NCI-H345 treated with DMSO at 0.1 percent for 48 hours (cell line): ENCODE data around the gene ADGRD1.
"Not testable (repeated sequence)": the region's sequence is repeated elsewhere in the genome, so short reads cannot be mapped to it uniquely, and the experiment has no call there.

ENCODE experiments used
- DNase-seq: peaks from one replicate; lab custom pipeline; 2025; ENCODE audit not compliant: unreplicated experiment; lab: John Stamatoyannopoulos, UW

ADGRD1 gene

GRCh38 chr12:131116468-131117117 lies 162.9 kb downstream of the ADGRD1 start:
- no peak for DNase-seq

DNA sequence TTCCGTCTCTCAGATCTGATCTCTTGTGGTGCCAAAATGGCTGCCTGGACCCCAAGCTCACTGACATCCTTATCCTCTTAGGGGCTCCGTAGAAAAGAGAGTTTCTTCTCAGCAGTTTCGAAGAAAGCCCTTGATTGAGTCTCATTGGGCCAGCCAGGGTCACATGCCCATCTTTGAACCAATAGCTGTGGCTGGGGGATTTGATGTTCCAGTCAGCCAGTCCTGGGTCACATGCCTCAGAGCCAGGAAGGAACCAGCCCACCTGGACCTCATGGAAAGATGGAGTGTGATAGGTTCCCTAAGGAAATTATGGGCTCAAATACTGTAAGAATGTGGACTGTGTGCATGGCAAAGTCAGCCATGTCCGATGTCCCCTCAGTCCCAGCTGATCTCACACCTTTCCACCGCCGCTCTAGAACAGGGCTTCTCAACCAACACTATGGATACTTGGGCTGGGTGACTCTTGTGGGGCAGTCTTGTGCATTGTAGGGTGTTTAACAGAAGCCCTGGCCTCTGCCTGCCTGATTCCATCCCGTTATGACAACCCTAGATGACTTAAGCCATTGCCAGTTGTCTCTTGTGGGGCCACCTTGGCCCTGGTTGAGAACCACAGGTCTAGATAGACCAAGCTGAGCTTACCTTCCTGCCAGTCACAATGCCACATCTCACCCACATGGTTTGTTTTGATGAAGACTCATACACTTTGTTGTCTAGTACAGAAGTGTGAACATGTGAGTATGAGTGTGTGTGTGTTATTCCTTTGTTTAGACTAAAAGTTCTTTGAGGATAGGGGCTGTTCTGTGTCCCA lies 163.9 kb downstream of the ADGRD1 start:
- no peak for DNase-seq

DNA sequence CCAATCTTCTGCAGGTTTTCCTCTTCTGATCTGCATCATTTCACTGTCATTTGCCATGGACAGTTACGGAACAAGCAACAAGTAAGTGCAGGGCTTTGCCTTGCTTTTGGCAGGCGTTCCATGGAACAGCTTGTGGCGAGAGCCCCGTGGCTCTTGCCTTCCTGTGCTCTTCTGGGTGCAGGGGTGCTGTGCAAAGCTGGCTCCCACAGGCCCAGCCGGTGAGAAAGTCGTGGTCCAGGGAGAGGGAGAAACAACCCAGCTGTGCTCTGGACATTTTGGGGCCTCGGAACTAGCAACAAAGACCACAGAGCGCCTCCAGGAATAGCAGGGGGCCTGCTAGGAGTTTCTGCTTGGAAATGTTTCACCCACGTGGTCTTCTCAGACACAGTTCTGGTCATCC lies 164.7 kb downstream of the ADGRD1 start:
- DNase-seq, result no peak

GRCh38 chr12:131119345-131119744 lies 165.6 kb downstream of the ADGRD1 start:
- not testable (repeated sequence) for DNase-seq

DNA sequence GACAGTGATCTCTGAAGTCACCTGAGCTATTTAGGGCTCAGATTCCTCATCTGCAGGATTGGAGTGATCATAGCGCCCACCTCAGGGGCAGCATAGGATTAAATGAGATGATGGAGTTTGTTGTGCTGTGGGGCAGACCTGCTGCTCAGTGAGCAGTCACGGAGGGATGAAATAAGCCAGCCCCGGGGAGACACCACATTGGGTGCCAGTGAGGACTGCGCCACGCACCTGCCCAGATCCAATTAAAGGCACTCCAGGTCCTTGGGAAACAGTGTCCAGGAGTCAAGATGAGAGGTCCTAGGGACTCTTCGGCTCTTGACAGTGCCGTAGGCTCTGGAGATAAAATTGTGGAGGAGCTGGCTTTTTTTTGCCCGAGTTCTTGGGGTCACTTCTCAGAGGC lies 166.2 kb downstream of the ADGRD1 start:
- DNase-seq, result no peak

DNA sequence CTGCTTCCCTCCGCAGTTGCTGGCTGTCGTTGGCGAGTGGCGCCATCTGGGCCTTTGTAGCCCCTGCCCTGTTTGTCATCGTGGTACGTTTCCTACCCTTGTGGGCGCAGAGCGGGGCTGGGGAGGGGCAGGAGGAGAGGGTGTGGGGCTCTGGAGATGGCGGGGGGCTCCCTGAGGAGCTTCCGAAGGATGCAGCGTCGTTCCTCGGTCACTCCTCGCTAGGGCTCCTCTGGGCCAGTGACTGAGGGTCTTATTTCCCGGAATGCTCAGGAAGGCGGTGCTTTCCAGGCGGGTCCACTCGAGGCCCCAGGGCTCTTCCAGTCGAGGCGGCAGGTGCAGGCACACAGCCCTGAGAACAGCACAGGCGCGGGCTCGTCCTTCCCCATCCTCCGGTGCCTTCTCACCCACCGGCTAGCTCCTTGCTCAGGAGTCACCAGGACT lies 167.1 kb downstream of the ADGRD1 start:
- DNase-seq, result no peak

DNA sequence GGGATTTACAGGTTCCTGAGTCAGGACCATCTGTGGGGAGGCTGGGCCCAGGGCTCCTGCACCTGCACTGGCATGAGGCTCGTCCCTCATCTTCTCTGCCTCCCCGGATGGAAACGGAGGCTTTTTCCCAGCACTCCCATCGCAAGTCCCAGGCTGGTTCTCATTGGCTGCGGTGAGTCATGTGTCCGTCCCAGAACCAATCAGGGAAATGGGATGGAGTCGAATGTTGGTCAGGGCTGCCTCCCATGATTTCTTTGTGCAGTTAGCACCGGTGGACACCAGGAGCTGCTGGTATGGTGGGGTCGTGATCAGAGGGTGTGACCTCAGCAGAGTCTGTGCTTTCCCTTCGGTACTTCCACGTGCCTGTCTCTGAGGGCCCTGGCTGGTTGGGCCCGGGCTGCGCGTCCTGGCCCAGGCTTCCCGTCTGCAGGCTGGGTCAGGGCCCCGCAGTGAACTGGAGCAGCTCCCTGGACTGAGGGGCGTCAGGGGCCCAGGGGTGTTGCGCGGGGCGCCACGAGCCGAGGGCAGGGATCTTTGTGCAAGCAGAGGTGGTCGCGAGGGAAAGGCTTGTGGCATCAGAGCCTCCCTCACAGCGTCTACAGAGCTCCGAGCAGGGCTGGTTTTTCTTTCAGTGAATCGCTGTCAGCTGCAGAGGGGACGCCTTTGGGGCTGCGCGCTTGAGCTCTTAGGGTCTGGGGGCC lies 168.1 kb downstream of the ADGRD1 start:
- DNase-seq, result no peak

GRCh38 chr12:131122631-131123030 lies 168.9 kb downstream of the ADGRD1 start:
- no peak for DNase-seq

GRCh38 chr12:131123817-131124216 lies 170.1 kb downstream of the ADGRD1 start:
- DNase-seq, result no peak

- no peak for DNase-seq
Measured at GRCh38 chr12:131124487-131125280, 171.0 kb downstream of the ADGRD1 start.

DNA sequence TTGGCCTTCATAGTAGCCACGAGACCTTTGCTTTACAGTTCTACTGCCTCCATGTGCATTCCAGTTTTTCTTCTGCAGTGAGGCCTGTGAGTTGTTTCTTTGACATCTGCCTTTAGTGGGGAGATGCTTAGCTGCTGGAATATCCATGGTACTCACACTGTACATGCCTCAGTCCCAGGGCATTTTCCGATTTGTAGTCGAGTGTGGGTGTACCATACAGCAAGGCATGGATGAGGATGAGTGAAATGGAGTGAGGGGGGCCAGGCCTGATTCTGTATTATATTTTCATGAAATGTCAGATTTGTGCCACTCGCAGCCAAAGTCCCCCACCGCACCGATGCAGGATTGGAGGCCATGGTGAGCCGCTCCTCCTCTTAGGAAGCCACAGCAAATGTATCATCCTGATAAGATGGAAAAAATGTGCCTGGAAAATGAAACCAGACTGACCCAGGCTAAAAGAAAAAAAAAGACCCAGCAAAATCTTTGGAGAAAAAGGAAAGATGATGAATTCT lies 173.0 kb downstream of the ADGRD1 start:
- no peak for DNase-seq

- DNase-seq, result no peak
Measured at GRCh38 chr12:131128556-131128955, 174.8 kb downstream of the ADGRD1 start.

DNA sequence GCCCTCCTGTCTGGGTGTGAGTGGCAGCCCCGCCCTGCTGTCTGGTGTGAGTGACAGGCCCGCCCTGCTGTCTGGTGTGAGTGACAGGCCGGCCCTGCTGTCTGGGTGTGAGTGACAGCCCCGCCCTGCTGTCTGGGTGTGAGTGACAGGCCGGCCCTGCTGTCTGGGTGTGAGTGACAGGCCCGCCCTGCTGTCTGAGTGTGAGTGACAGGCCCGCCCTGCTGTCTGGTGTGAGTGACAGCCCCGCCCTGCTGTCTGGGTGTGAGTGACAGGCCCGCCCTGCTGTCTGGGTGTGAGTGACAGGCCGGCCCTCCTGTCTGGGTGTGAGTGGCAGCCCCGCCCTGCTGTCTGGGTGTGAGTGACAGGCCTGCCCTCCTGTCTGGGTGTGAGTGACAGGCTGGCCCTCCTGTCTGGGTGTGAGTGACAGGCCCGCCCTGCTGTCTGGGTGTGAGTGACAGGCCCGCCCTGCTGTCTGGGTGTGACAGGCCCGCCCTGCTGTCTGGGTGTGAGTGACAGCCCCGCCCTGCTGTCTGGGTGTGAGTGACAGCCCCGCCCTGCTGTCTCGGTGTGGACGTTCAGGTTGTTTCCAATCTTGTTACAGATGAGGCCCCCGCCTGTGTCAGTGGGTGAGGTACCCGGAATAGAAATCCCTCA lies 175.4 kb downstream of the ADGRD1 start:
- DNase-seq, result not testable (repeated sequence)

- DNase-seq, result no peak
Measured at GRCh38 chr12:131129839-131130238, 176.1 kb downstream of the ADGRD1 start.

DNA sequence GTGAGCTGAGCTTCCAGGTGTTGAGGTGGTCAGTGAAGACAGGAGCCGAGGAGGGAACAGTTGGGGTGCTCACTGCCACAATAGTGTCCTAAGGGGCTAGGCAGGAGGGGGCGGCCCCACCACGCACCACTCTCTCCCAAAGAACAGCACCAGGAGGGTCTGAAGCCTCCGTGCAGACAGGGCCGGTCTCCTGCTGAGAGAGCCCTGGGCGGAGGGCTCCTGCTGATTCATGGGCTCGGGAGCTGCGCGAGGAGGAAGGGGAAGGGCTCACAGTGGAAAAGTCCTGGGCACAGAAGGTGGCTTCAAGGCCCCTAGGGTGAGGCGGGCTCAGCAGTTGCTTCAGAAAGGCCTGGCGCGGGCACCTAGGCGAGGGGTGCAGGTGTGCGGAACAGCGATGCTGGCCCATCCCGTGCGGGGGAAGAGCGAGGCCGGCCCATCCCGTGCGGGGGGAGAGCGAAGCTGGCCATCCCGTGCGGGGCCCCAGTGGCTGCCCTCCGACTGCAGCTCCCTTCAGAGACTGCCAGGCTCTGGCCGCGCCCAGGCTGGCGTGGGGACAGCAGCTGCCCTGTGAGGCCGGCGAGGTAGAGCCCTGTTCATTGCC lies 176.7 kb downstream of the ADGRD1 start:
- DNase-seq, result no peak

DNA sequence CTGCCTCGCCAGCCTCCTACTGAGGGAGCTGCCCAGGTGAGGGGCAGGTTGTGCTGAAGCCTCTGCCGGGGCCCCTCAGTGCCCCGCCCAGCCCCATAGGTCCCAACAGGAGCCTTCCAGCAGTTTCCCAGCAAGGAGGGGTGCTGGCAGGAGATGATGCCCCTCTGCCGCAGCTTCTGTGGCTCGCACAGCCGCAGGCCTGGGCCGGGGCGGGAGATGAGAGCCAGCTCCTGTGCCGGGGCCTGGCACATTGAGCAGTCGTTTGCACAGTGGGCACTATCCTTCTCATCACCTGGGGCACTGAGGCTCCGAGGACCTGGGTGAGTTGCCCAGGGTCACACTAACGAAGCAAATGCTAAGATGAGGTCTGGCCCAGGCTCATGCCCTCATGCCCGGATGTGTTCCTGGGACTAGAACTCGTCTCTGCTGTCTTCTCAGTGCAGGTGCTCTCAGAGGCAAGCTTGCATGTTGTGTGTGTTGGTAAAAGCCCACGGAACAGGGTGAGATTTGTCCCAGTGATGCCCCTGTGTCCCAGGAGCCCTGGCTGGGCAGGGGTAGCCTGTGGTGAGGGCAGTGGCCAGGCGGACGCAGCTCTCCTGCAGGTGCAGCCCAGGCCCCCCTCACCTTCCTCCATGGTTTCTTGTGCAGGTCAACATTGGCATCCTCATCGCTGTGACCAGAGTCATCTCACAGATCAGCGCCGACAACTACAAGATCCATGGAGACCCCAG lies 177.5 kb downstream of the ADGRD1 start:
- DNase-seq, result no peak

GRCh38 chr12:131131808-131132117 lies 178.1 kb downstream of the ADGRD1 start:
- no peak for DNase-seq

DNA sequence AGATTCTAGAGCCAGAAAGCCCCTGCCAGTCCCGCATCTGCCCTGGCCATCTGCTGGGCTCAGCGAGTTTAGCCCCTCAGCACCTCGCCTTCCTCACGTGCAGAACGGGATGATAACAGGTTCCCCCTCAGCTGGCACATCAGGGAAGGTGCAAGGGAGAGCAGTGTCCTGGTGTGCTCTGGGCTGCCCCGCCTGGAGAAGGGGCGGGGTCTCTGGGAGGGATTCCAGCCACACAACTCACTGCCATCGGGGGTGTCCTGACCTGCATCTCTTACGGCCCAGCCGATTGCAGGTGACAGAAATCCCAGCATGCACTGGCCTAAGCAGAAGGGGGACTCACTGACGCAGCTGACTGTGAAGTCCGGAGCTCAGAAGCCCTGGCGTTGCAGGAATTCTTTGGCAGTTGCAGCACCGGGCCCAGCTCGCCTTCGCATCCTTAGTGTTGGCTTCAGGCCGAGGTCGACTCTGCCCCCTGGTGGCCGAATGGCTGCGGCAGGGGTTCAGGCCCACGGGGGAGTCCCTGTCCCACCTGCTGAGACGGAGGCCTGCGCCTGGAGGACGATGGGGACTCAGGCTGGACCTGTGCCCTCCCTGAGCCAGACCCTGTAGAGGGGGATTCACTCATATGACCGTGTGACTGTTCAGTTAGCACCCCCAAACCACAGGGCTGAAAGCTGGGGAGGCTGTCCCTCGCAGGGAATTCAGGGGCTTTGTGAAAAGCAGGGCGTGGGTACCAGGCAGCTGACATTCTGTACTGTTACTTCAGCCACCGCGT lies 178.6 kb downstream of the ADGRD1 start:
- no peak for DNase-seq
